SK-N-SH (cell line): Measurements from ENCODE around the gene SLC17A7.

Experiments used
- CTCF ChIP-seq: fragments of 200-600 bp; sonication (generic); IDR thresholded peaks from 2 replicates; pipeline ENCODE4 v1.6.1; 2017; ENCODE audit warnings: antibody characterized with exemption, mild to moderate bottlenecking, moderate library complexity
- EP300 ChIP-seq, 2 experiments: IDR thresholded peaks; 2 replicates each; pipeline versions ENCODE4 v1.4.0 to v1.6.1; 2012; ENCODE audit warnings: borderline replicate concordance in 1 of 2, low read depth in 1 of 2, low read length in 1 of 2
- EZH2phosphoT487 ChIP-seq: fragments of 200-600 bp; sonication (generic); IDR thresholded peaks from 2 replicates; pipeline ENCODE4 v1.6.1; 2017; ENCODE audit warnings: low read depth, mixed run types, mild to moderate bottlenecking, antibody characterized with exemption, moderate library complexity, borderline replicate concordance
- FOXM1 ChIP-seq: IDR thresholded peaks from 2 replicates; pipeline ENCODE4 v1.4.0; 2012; ENCODE audit warnings: low read depth, mild to moderate bottlenecking
- GABPA ChIP-seq: IDR thresholded peaks from 2 replicates; pipeline ENCODE4 v1.4.0; 2012; ENCODE audit warnings: low read depth, mild to moderate bottlenecking
- MEF2A ChIP-seq: IDR thresholded peaks from 2 replicates; pipeline ENCODE4 v1.4.0; 2012; ENCODE audit warnings: low read depth, borderline replicate concordance
- POLR2AphosphoS5 ChIP-seq: IDR thresholded peaks from 2 replicates; pipeline ENCODE4 v1.6.1; 2012; ENCODE audit warnings: low read depth, low read length
- RAD21 ChIP-seq: IDR thresholded peaks from 2 replicates; pipeline ENCODE4 v1.6.1; 2012; ENCODE audit warnings: mild to moderate bottlenecking, low read length
- REST ChIP-seq: IDR thresholded peaks from 2 replicates; pipeline ENCODE4 v1.6.1; 2012; ENCODE audit warnings: mild to moderate bottlenecking, low read depth, low read length, moderate library complexity
- RXRA ChIP-seq: IDR thresholded peaks from 2 replicates; pipeline ENCODE4 v1.4.0; 2012; ENCODE audit warnings: low read depth, mild to moderate bottlenecking, borderline replicate concordance
- SMC3 ChIP-seq: IDR thresholded peaks from 2 replicates; pipeline ENCODE4 v1.6.1; 2012; ENCODE audit warnings: low read depth, low read length, improper control_type of control experiment
- TF ChIP-seq, protein P1 (sequence below): IDR thresholded peaks from 2 replicates; pipeline ENCODE4 v1.4.0; 2012; ENCODE audit warnings: low read depth, borderline replicate concordance
- TF ChIP-seq, protein P2 (sequence below): IDR thresholded peaks from 2 replicates; pipeline ENCODE4 v1.4.0; 2012; ENCODE audit warnings: low read depth

GRCh38 chr19:49435670-49436069 lies 5.7 kb downstream of the SLC17A7 start:
- TF ChIP-seq CTCF, result no peak
- TF ChIP-seq FOXM1, result no peak
- no peak for TF ChIP-seq EZH2phosphoT487
- TF ChIP-seq REST, result no peak
- TF ChIP-seq RXRA, result no peak
- no peak for TF ChIP-seq GABPA
- no peak for TF ChIP-seq MEF2A
- TF ChIP-seq, protein P1, sequence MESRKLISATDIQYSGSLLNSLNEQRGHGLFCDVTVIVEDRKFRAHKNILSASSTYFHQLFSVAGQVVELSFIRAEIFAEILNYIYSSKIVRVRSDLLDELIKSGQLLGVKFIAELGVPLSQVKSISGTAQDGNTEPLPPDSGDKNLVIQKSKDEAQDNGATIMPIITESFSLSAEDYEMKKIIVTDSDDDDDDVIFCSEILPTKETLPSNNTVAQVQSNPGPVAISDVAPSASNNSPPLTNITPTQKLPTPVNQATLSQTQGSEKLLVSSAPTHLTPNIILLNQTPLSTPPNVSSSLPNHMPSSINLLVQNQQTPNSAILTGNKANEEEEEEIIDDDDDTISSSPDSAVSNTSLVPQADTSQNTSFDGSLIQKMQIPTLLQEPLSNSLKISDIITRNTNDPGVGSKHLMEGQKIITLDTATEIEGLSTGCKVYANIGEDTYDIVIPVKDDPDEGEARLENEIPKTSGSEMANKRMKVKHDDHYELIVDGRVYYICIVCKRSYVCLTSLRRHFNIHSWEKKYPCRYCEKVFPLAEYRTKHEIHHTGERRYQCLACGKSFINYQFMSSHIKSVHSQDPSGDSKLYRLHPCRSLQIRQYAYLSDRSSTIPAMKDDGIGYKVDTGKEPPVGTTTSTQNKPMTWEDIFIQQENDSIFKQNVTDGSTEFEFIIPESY, result no peak
- TF ChIP-seq, protein P2, sequence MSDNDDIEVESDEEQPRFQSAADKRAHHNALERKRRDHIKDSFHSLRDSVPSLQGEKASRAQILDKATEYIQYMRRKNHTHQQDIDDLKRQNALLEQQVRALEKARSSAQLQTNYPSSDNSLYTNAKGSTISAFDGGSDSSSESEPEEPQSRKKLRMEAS, result no peak
- no peak for TF ChIP-seq SMC3
- no peak for TF ChIP-seq RAD21
- no peak for TF ChIP-seq EP300 (IDR thresholded peaks at IDR 0.05; ENCODE audit: borderline replicate concordance in 1 of 2, low read depth in 1 of 2, low read length in 1 of 2)
- no peak for TF ChIP-seq POLR2AphosphoS5
